MM.1S (cell line): Measurements from ENCODE around the gene NRK.
A peak's percentile ranks its signal among the peaks of the same experiment; 100 is the strongest.

Experiments
- DNase-seq: peaks from one replicate; pipeline ENCODE4 v3.0.0-alpha.2; 2015
- H2AFZ ChIP-seq: fragments of 300-600 bp; sonication (generic); 2 replicates; pipeline ENCODE4 v1.6.0; 2016; ENCODE audit warnings: antibody characterized with exemption, low read length
- H3F3A ChIP-seq: fragments of 300-600 bp; sonication (generic); 2 replicates; pipeline ENCODE4 v1.6.1; 2016; ENCODE audit warnings: mild to moderate bottlenecking, antibody characterized with exemption, low read length, moderate library complexity, mixed read lengths; ENCODE audit not compliant: insufficient read depth
- H3K27ac ChIP-seq: fragments of 300-600 bp; sonication (generic); 2 replicates; pipeline ENCODE4 v1.5.1; 2016; ENCODE audit warnings: mild to moderate bottlenecking, low read length
- H3K27me3 ChIP-seq: fragments of 300-600 bp; sonication (generic); replicated peaks from 2 replicates; pipeline ENCODE4 v1.6.0; 2016; ENCODE audit warnings: low read length; ENCODE audit not compliant: insufficient read depth
- H3K36me3 ChIP-seq: fragments of 300-600 bp; sonication (generic); replicated peaks from 2 replicates; pipeline ENCODE4 v1.6.1; 2016; ENCODE audit warnings: mild to moderate bottlenecking, low read length, mixed read lengths; ENCODE audit not compliant: insufficient read depth
- H3K4me1 ChIP-seq: fragments of 300-600 bp; sonication (generic); 2 replicates; pipeline ENCODE4 v1.6.1; 2016; ENCODE audit warnings: low read length, mixed read lengths
- H3K4me2 ChIP-seq: fragments of 300-600 bp; sonication (generic); 2 replicates; pipeline ENCODE4 v1.6.0; 2016; ENCODE audit warnings: low read depth, low read length
- H3K4me3 ChIP-seq: fragments of 300-600 bp; sonication (generic); 2 replicates; pipeline ENCODE4 v1.5.1; 2016; ENCODE audit warnings: low read length, mixed read lengths
- H3K79me2 ChIP-seq: fragments of 300-600 bp; sonication (generic); 2 replicates; pipeline ENCODE4 v1.6.1; 2016; ENCODE audit warnings: mixed run types, low read length, mixed read lengths
- H3K9ac ChIP-seq: fragments of 300-600 bp; sonication (generic); 2 replicates; pipeline ENCODE4 v1.6.1; 2016; ENCODE audit warnings: low read length, mixed read lengths
- H3K9me2 ChIP-seq: fragments of 300-600 bp; sonication (generic); replicated peaks from 2 replicates; pipeline ENCODE4 v1.6.1; 2016; ENCODE audit warnings: mild to moderate bottlenecking, low read length, mixed read lengths; ENCODE audit not compliant: insufficient read depth
- H3K9me3 ChIP-seq: fragments of 300-600 bp; sonication (generic); replicated peaks from 2 replicates; pipeline ENCODE4 v1.6.1; 2016; ENCODE audit warnings: mild to moderate bottlenecking, low read length, mixed read lengths; ENCODE audit not compliant: insufficient read depth
- H4K20me1 ChIP-seq: fragments of 300-600 bp; sonication (generic); 2 replicates; pipeline ENCODE4 v1.6.1; 2016; ENCODE audit warnings: mild to moderate bottlenecking, low read length, moderate library complexity, mixed read lengths; ENCODE audit not compliant: insufficient read depth
- EZH2 ChIP-seq: fragments of 300-600 bp; sonication (generic); optimal IDR thresholded peaks from 2 replicates; pipeline ENCODE3; 2017; ENCODE audit warnings: low read depth, mild to moderate bottlenecking, antibody characterized with exemption, low read length, mixed read lengths
- EZH2phosphoT487 ChIP-seq: fragments of 300-600 bp; sonication (generic); IDR thresholded peaks from 2 replicates; pipeline ENCODE4 v1.6.1; 2018; ENCODE audit warnings: antibody characterized with exemption, low read length
- TF ChIP-seq, protein P1 (sequence below): fragments of 300-600 bp; sonication (generic); IDR thresholded peaks from 2 replicates; pipeline ENCODE4 v1.5.1; 2016; ENCODE audit warnings: antibody characterized with exemption, low read length, mixed read lengths

NRK gene, protein sequence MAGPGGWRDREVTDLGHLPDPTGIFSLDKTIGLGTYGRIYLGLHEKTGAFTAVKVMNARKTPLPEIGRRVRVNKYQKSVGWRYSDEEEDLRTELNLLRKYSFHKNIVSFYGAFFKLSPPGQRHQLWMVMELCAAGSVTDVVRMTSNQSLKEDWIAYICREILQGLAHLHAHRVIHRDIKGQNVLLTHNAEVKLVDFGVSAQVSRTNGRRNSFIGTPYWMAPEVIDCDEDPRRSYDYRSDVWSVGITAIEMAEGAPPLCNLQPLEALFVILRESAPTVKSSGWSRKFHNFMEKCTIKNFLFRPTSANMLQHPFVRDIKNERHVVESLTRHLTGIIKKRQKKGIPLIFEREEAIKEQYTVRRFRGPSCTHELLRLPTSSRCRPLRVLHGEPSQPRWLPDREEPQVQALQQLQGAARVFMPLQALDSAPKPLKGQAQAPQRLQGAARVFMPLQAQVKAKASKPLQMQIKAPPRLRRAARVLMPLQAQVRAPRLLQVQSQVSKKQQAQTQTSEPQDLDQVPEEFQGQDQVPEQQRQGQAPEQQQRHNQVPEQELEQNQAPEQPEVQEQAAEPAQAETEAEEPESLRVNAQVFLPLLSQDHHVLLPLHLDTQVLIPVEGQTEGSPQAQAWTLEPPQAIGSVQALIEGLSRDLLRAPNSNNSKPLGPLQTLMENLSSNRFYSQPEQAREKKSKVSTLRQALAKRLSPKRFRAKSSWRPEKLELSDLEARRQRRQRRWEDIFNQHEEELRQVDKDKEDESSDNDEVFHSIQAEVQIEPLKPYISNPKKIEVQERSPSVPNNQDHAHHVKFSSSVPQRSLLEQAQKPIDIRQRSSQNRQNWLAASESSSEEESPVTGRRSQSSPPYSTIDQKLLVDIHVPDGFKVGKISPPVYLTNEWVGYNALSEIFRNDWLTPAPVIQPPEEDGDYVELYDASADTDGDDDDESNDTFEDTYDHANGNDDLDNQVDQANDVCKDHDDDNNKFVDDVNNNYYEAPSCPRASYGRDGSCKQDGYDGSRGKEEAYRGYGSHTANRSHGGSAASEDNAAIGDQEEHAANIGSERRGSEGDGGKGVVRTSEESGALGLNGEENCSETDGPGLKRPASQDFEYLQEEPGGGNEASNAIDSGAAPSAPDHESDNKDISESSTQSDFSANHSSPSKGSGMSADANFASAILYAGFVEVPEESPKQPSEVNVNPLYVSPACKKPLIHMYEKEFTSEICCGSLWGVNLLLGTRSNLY (N-terminal part only)

GRCh38 chrX:105822138-105823091, at the start of gene NRK:
Gene NRK (plus strand): TSS chrX:105822539. CDS start chrX:105822846, 307 bp downstream.
- Histone ChIP-seq H3K79me2 (no peaks in the 10 kb centered on the region), H2AFZ (no peak within 1 kb of the TSS), H3K9ac (no peak within 1 kb of the TSS), H3K36me3 (no peaks in the 10 kb centered on the region), H3K9me2 (no peaks in the 10 kb centered on the region), H4K20me1 (no peaks in the 10 kb centered on the region; the same call in 1 of the 2 replicates), H3K4me2 (no peak within 1 kb of the TSS), H3K4me1 (no peaks in the 10 kb centered on the region), H3K4me3 (no peak within 1 kb of the TSS), H3K27ac (no peak within 1 kb of the TSS), H3K27me3 (no peaks in the 10 kb centered on the region), H3F3A (no peaks in the 10 kb centered on the region), H3K9me3 (no peaks in the 10 kb centered on the region)
- TF ChIP-seq, protein P1, sequence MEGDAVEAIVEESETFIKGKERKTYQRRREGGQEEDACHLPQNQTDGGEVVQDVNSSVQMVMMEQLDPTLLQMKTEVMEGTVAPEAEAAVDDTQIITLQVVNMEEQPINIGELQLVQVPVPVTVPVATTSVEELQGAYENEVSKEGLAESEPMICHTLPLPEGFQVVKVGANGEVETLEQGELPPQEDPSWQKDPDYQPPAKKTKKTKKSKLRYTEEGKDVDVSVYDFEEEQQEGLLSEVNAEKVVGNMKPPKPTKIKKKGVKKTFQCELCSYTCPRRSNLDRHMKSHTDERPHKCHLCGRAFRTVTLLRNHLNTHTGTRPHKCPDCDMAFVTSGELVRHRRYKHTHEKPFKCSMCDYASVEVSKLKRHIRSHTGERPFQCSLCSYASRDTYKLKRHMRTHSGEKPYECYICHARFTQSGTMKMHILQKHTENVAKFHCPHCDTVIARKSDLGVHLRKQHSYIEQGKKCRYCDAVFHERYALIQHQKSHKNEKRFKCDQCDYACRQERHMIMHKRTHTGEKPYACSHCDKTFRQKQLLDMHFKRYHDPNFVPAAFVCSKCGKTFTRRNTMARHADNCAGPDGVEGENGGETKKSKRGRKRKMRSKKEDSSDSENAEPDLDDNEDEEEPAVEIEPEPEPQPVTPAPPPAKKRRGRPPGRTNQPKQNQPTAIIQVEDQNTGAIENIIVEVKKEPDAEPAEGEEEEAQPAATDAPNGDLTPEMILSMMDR, result no peak
- no peak for TF ChIP-seq EZH2
- no peak for TF ChIP-seq EZH2phosphoT487
- no peak for DNase-seq

- H3K9me2 ChIP-seq, result no peaks in the 10 kb centered on the region
- H3K27me3 ChIP-seq, result no peaks in the 10 kb centered on the region
- no peak overlapping the region for H2AFZ ChIP-seq
- H3K4me1 ChIP-seq, result no peaks in the 10 kb centered on the region
- no peaks in the 10 kb centered on the region for H3K79me2 ChIP-seq
- H3F3A ChIP-seq, result no peaks in the 10 kb centered on the region
- no peak overlapping the region for H3K27ac ChIP-seq
- no peak for DNase-seq
- H3K9me3 ChIP-seq, result no peaks in the 10 kb centered on the region
- no peaks in the 10 kb centered on the region for H4K20me1 ChIP-seq
- H3K36me3 ChIP-seq, result no peaks in the 10 kb centered on the region
- H3K9ac ChIP-seq, result no peak overlapping the region
- no peak overlapping the region for H3K4me3 ChIP-seq
- TF ChIP-seq, protein P1, result no peak
- TF ChIP-seq EZH2phosphoT487 (no peak), EZH2 (no peak)
- no peak overlapping the region for H3K4me2 ChIP-seq
Observed at GRCh38 chrX:105773801-105774200, 48.5 kb upstream of the NRK start.

GRCh38 chrX:105775679-105776078, 46.7 kb upstream of the NRK start:
- H4K20me1 ChIP-seq, result no peaks in the 10 kb centered on the region
- no peak overlapping the region for H3K4me3 ChIP-seq
- H3K79me2 ChIP-seq, result no peaks in the 10 kb centered on the region
- no peaks in the 10 kb centered on the region for H3K9me2 ChIP-seq
- no peaks in the 10 kb centered on the region for H3K36me3 ChIP-seq
- H3K9ac ChIP-seq, result no peak overlapping the region
- DNase-seq, result peak; percentile 27
- H3K4me2 ChIP-seq, result no peak overlapping the region
- H2AFZ ChIP-seq, result no peak overlapping the region
- H3K9me3 ChIP-seq, result no peaks in the 10 kb centered on the region
- no peaks in the 10 kb centered on the region for H3K27me3 ChIP-seq
- no peaks in the 10 kb centered on the region for H3K4me1 ChIP-seq
- H3F3A ChIP-seq, result no peaks in the 10 kb centered on the region
- no peak overlapping the region for H3K27ac ChIP-seq
- TF ChIP-seq EZH2, result no peak
- TF ChIP-seq EZH2phosphoT487, result no peak
- TF ChIP-seq, protein P1, result no peak
